ENCODE results near the gene MGP.

The MGP gene

GRCh38 chr12:14840616-14841015, 45.0 kb downstream of the MGP start:
- FAIRE-seq (no peak), DNase-seq (ENCODE audit: insufficient read length) (no peak)
- no peak for TF ChIP-seq POLR2A (IDR thresholded peaks at IDR 0.05; ENCODE audit: low read depth, low read length)
- TF ChIP-seq POLR2AphosphoS5 (IDR thresholded peaks at IDR 0.05; ENCODE audit: low read depth, low read length): no peak
- TF ChIP-seq TAF1 (IDR thresholded peaks at IDR 0.05; ENCODE audit: borderline replicate concordance, low read depth, low read length): no peak

- no peak for FAIRE-seq
- TF ChIP-seq POLR2AphosphoS5 (IDR thresholded peaks at IDR 0.05; ENCODE audit: low read depth, low read length): no peak
- no peak for TF ChIP-seq POLR2A (IDR thresholded peaks at IDR 0.05; ENCODE audit: low read depth, low read length)
- no peak for TF ChIP-seq TAF1 (IDR thresholded peaks at IDR 0.05; ENCODE audit: borderline replicate concordance, low read depth, low read length)
- DNase-seq (ENCODE audit: insufficient read length): no peak
These were observed 46.4 kb downstream of the MGP start for GRCh38 chr12:14839262-14839661.

DNA sequence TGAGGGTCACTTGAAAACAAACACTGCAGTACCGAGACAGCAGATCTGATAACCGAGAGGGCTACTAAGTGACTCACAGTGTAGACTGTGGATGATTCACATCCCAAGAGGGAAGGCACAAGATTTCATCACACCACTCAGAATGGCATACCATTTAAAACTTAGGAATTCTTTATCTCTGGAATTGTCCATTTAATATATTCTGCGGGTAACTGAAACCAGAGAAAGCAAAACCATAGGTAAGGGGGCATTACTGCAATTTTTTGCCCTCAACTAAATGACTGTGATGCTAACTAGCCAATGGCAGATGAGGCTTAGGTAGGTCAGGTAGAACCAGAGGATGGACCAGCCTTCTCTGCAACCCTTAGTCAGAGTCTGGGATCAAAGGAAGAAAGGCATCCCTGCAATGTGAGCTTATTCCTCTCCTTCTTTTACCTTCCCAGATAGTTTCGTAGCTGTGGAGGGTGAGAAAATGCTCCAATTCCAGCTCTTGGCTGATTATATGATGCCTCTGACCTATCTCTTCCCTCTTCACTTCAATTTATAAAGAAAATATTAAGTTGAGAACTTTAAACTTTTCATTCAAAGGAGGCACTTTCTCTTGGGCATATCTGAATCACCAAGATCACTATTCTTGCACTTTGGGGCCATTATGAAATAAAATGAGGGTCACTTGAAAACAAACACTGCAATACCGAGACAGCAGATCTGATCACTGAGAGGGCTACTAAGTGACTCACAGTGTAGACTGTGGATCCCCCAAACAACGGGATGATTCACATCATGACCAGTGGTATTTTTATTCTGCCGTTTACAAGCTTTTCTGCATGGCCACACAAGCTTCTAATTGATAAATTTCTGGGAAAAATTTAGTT, 49.1 kb downstream of the MGP start:
- no peak for TF ChIP-seq POLR2AphosphoS5 (IDR thresholded peaks at IDR 0.05; ENCODE audit: low read depth, low read length)
- no peak for TF ChIP-seq TAF1 (IDR thresholded peaks at IDR 0.05; ENCODE audit: borderline replicate concordance, low read depth, low read length)
- TF ChIP-seq POLR2A (IDR thresholded peaks at IDR 0.05; ENCODE audit: low read depth, low read length): no peak
- DNase-seq (ENCODE audit: insufficient read length): no peak
- no peak for FAIRE-seq

DNA sequence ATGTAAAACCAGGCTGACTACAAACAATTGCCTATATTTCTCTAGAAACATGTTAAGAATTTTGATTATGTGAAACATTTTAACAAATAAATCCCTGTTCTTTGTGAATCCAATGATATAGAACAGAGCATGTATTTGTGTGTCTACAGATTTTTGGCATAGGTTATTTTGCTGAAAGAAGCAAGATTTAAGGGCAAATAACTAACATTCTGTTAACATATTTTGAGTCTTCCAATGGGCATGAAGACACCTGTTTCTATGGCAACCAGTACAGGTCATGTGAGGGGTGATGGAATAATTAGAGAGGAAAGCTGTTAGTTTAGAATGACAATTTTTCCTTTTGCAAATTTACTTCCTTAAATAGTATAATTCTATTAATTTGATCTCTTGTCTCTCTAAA, 51.1 kb downstream of the MGP start:
- FAIRE-seq: no peak
- no peak for TF ChIP-seq POLR2AphosphoS5 (IDR thresholded peaks at IDR 0.05; ENCODE audit: low read depth, low read length)
- TF ChIP-seq POLR2A (IDR thresholded peaks at IDR 0.05; ENCODE audit: low read depth, low read length): no peak
- no peak for TF ChIP-seq TAF1 (IDR thresholded peaks at IDR 0.05; ENCODE audit: borderline replicate concordance, low read depth, low read length)
- DNase-seq (ENCODE audit: insufficient read length): no peak

- DNase-seq (ENCODE audit: insufficient read length): no peak
These were observed 51.7 kb downstream of the MGP start for GRCh38 chr12:14833952-14834351.

DNA sequence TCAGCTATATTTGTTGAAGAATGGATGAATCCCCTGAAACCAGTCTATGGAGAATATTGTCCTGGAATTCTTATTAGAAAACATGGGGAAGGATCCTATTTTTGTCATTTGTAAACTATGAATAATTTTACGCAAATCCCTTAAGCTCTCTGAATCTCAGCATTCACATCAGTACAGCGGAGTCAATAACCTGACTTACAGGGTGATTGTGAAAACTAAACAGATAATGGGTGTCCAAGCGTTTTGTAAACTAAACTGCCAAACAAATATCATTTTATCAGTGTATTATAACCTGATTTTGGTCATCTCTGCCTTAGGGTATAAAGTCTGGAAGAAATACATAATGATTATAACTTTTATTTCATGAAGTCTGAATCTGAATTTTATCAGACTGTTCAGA, 52.3 kb downstream of the MGP start:
- DNase-seq (ENCODE audit: insufficient read length) (no peak), FAIRE-seq (no peak)
- TF ChIP-seq POLR2AphosphoS5 (IDR thresholded peaks at IDR 0.05; ENCODE audit: low read depth, low read length) (no peak), POLR2A (IDR thresholded peaks at IDR 0.05; ENCODE audit: low read depth, low read length) (no peak), TAF1 (IDR thresholded peaks at IDR 0.05; ENCODE audit: borderline replicate concordance, low read depth, low read length) (no peak)

More at GRCh38 chr12:14833952-14834351, 51.7 kb downstream of the MGP start:
- TF ChIP-seq POLR2AphosphoS5 (IDR thresholded peaks at IDR 0.05; ENCODE audit: low read depth, low read length) (no peak), POLR2A (IDR thresholded peaks at IDR 0.05; ENCODE audit: low read depth, low read length) (no peak), TAF1 (IDR thresholded peaks at IDR 0.05; ENCODE audit: borderline replicate concordance, low read depth, low read length) (no peak)
- FAIRE-seq: no peak

Measured in GM12892 (cell line).